Cerebellar cortex (tissue), 1 donor: ENCODE measurements around the gene SSUH2.
A peak's percentile ranks its signal among the peaks of the same experiment; 100 is the strongest.

ENCODE experiments used
- DNase-seq: peaks from one replicate; pipeline ENCODE4 v3.0.0-alpha.2; 2015; ENCODE audit warnings: low spot score

SSUH2 gene

DNA sequence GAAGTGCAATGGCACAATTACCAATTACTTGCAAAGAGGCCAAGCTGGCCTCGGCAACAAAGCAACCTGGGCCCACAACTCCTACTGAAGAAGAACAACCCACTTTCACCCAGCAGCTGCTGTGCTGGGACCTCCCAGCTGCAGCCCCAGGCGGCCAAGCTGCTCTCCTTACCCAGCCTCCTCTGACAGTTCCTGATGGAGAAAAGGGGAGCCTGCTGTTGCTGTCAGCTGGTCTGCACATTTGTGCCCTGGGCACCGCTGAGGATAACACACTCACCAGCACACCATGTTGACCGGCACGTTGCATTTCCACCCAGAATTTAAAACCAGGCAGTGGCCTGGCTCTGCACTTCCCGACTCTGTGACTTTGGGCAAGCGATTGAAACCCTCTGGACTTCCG, 33.6 kb downstream of the SSUH2 start:
- no peak for DNase-seq

DNA sequence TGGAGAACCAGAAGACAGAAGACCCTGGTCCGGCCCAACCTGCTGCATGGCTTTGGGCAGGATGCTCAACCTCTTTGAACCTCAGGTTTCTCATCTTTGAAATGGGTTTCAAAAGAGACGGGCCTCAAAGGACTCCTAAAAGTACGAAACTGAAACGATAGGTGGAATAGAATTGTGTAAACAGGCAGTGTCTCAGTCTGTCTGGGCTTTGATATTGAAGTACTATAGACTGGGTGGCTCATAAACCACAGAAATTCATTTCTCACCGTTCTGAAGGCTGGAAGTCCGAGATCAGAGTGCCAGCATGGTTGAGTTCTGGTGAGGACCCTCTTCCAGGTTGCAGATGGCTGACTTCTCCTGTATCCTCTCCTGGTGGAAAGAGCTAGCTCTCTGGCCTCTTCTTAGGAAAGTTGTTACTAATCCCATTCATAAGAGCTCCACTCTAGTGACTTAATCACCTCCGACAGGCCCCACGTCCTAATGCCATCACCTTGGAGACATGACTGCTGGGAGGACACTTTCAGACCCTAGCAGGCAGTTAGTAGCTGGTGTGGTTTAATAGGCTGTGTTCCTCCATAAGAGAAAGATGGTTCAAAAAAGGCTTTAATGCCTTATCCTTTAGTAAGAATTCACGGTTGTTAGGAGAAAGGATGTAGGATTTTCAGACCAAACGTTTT, 35.7 kb downstream of the SSUH2 start:
- no peak for DNase-seq

DNA sequence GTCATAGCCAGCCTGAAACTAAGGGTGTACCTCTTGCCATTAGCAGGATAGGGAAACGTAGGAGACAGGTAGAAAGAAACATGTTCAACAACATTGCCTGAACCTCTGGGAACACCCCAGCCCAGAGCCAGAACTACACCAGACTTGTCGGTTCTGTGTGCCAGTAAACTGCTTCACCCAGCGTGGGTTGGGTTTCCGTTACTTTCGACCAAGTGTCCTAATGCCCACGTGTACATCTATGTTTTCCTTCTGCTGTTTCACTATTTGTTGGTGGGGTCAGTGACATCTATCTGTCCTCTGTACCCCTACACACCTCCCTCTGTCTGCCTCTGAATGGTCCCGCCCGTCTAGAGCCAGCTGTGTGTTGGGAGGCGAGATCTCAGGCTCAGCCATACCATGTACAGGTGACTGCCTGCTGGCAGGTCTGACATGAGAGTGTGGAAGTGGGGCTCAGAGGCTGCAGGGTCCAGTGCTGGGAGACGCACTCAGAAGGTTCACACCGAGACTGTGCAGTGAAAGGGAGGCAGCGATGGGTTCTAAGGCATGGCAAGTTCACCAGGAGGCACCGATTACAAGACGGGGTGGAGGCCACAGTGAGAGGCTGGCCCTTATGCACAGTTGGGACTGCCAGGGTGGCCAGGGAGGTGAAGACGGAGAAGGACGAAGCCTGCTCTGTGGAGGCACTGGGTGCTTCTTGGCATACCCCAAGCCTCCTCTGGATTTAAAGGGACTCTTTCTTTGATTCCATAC, 36.4 kb downstream of the SSUH2 start:
- no peak for DNase-seq

DNA sequence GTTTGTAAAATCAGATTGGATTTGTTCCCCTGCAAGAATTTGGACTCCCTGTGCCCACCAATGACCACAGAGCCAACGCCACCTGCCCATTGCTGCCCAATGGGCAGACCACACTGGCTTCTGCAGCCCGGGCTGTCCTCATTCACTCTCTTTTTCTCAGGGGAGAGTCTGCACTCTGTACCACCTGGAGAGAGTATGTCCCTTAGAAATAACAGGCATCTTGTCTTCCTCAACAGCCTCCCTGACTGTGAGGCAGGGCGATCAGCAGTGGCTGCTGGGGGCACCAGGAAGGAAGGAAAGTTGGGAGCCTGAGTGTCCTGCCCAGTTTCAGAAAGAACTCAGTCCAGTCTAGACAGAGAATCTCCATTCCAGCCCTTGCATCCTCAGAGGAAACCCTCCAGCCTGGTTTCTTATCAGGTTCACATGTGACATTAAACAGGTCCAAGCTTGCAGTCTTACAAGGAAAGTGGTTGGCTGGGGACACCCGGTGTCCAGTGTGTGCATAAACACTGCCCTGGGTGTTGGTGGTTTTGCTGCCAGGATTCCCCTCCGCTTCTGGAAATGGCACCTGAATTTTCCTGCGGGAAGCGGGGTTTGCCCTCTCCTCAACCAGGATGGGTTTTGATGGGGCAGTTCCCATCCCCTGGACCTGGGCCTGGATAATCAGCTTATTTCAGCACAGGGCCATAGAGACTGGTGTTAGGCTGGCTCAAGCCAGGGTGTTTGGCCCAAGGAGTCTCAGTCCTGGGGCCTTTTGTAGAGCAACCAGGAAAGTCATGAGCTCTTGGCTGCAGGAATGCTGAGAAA, 37.2 kb downstream of the SSUH2 start:
- DNase-seq = peak; percentile 11

DNA sequence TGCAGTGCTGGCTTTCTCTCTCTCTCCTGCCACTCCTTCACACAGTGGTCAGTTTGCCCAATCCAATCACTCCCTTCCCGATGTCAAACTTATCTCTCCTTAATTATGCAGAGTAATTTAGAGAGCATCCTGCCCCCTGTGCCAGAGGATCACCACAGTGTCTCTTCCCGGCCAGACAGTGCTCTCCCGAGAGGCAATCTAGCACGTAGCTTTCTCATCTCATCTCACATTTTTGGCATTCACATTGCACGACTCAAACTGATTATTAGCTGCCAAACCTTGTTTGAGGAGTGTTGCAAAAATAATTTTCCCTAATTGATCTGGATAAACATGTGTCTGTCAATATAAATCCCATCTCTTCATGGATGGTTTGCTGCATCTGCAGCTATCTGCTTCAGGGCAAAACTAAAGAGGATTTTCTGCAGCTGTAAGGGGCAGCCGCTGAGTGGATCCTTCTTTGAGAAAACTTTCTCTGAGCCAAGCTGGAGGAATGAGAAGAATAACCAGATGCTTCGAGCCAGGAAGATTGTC, 37.8 kb downstream of the SSUH2 start:
- DNase-seq = no peak

DNA sequence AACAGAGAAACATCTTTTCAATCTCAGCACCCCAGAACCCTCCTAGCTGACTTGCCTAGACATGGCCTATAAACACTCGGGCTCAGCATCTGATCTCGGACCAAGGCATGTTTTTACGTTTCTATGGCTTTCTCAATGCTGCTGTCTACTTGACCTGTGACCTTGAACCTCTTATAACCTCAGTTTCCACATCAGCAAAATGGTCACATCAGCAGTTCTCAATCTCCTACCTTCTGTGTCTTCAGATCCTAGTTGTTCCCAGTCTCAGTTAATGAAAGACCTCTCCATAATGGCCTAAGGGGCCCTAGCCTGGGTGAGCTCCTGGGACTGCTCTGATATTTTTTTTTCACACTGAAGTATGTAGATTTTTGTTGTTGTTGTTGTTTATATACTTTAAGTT, 39.6 kb downstream of the SSUH2 start:
- DNase-seq = no peak

DNA sequence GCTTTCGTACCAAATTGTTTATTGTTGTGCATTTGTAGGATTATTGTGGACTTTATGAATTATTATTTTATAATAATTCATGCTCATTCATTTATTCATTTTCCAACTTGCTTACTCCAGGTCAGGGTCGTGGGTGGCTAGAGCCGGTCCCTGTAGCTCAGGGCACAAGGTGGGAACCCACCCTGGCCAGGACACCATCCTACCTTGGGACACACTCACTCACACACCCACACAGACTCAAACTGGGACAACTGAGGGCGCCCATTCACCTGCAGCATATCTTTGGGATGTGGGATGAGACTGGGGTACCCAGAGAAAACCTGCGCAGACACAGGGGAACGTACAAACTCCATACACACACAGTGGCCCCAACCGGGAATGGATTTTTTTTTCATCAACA, 40.6 kb downstream of the SSUH2 start:
- no peak for DNase-seq

DNA sequence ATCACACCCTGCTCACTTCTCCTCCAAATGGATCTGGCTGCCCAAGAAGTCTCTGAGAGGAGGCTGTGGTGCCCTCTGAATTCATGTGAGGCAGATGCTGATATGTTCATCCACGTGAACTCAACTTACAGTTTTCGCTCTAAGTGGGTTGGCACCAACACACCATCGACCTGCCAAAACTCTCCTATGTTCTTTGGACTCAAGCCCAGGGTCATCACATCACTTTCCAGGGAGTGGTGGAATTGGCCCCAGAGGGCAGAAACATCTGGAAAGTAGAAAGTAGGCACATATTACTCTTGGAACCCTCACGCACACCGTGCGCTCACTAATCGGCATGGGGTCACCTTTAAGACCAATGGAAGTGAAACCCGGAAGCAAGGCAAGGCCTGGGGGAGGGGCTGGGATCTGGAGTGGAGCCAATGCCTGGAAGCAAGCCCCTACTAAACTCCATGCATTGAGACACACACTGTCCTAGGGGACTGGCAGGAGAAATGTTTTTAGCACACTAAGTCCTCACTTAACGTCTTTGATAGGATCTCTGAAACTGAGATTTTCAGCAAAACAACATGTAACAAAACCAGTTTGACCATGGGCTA, 41.4 kb downstream of the SSUH2 start:
- no peak for DNase-seq

DNA sequence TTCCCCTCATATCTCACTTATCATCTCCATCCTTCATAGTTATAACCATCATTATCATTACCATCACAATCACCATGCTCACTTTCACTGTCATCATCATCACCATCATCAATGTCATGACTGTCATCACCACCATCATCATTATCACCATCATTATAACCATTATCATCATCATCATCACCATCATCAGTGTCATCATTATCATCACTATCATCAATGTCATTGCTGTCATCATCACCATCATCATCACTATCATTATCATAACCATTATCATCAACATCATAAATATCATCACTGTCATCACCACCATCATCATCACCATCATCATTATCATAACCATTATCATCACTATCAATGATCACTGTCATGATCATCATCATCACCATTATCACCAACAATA, 44.1 kb downstream of the SSUH2 start:
- DNase-seq = no peak

DNA sequence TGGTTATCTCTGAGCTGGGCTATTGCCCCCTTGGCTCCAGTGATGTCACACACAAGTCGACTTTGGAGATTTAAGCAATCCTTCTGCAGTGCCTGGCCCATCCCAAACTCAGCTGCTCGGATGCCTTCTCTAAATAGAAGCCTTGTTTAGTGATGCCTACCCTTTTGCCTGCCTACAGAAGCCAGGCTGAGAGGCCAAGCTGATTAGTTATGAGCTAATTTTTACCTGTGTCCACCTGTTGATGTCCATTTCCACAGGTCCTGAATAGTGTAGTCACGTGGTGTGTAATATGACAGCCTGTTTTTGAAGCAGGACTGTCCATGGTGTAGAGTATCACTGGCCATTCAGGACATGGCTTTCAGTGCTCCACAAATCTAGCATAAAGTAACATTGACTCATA, 45.5 kb downstream of the SSUH2 start:
- DNase-seq = no peak

DNA sequence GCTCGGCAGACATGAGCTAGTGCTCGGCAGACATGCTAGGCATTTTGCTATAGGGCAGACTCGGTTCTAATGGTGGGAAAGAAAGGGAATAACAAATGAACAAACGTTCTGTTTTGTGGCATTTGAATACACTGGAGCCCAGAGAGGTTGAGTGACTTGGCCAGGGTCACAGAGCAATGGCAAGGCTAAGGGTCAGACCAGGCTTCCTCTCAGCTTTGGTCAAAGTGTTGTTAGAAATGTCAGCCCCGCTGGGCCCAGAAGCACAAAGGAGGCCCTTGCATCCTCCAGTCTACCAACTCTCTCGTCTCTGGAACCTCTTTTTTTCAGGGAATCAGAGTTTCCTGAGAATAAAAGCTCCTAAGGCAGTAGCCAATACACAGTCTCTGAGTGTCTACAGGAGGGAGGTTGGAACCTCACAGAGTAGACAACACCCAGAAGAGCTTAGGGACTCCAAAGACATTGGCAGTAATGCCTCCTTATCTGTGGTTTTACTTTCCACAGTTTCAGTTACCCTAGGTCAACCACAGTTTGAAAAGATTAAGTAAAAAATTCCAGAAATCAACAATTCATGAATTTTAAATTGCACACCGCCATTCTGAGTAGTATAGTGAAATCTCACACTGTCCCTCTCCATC, 47.3 kb downstream of the SSUH2 start:
- no peak for DNase-seq

DNA sequence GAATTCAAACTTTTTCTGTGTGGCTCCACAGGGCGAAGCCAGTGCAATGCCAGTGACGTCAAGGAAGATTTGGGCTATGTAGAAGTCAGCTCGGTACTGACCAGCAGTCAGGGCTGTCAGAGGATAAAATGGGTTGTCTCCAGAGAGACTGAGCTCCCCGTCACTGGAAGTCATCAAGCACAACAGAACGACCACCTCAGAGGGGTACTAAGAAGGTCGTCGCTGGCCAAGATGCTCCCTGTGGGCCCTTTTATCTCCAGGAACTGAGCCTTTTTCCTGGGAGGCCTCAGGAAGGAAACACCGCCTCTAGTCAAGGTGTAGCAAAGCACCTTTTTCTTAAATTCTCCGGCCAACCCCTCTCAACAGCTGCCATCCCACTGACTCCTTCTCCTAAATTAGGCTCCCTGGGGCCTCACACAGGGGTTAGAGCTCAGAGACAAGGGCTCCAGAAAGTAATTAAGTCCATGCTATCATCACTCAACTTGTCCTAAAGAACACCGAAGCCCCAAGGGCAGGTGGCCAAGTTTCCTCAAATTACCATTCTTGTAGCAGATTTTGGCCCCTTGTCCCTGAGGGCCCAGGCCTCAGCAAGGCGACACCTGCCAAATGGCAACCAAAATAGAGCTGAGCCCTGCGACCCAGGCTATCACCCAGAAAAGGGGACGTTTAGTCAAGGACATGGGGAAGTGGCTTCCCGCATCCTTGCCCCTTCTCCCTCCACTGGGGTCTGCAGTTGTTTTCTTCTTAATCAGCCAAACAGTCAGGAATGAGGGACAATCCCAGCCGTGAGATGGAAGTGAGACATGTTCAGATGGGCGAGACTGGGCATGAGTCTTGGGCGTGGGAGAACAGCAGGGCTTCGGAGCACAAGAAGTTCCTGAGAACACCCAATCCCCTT, 48.0 kb downstream of the SSUH2 start:
- DNase-seq = no peak

DNA sequence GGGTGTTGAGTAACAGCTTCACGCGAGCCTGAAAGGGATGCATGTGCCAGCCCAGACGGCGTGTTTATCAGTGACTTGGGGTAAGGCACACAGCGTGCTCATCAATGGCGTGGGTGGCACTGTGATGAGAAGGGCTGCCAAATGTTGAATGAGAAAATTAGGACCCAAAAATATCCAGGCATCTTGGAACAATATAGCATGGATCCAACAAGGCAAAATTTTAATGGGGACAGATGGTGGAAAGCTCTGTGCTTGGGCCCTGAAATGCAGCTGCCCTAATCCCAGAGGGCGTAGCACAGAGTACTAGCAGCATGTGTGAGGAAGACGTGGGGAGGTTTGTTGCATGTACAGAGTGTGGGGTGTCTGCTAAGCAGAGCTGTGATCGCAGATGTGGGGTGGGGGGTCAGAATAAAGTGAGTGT, 48.9 kb downstream of the SSUH2 start:
- DNase-seq = peak; percentile 11

DNA sequence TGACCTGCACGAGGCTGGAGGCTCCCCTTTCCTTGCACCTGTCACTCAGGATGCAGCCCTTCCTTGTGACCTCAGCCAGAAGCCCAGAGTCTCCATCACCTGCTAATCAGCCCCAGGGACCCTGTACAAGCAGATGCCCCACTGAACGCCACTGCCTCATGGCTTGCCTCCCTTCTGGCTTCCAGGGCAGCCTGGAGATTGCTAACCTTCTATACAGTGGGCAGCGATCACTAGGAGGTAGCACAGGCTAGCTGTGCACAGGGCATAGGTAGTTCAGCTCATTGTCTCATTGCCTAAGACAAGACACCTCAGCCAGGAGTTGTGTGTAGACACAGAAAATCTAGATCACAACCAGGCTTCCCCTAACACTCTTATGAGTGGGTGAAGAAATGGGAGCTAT, 49.3 kb downstream of the SSUH2 start:
- no peak for DNase-seq

DNA sequence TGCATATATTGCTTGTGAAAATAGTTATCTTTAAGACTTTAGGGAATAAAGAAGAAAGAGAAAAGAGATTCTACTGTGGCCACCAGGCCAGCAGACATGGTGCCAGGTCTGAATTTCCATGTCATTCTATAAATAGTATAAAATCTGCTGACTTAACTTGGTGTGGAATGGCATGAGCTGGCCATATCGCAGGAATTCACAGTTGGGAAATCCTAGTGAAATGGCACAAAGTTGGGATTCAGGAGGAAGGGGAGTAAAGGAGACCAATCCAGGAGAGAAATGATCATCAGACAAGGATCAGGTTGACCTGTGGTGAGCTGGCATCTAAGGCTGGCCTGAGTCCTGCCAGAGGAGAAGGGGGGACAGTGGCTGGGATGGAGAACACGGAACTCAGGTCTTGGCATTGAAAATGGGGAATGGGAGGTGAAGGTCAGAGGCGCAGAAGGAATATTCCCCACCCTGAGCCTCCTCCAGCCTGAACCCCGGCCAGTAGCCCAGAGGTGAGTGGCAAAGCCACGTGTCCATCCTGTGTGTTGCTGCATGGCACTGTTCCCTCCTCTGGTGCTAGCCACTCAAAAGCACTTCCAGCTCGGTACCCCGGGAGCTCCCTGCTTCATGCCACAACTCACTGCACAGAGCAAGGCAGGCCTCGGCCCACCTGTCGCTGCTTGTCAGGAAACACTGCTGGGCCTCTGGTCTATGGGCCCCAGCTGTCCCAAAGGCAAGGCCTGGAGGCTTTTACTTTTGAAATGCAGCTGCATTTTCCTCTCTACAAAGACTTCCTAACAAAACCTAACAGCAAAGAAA, 51.4 kb downstream of the SSUH2 start:
- DNase-seq = no peak

DNA sequence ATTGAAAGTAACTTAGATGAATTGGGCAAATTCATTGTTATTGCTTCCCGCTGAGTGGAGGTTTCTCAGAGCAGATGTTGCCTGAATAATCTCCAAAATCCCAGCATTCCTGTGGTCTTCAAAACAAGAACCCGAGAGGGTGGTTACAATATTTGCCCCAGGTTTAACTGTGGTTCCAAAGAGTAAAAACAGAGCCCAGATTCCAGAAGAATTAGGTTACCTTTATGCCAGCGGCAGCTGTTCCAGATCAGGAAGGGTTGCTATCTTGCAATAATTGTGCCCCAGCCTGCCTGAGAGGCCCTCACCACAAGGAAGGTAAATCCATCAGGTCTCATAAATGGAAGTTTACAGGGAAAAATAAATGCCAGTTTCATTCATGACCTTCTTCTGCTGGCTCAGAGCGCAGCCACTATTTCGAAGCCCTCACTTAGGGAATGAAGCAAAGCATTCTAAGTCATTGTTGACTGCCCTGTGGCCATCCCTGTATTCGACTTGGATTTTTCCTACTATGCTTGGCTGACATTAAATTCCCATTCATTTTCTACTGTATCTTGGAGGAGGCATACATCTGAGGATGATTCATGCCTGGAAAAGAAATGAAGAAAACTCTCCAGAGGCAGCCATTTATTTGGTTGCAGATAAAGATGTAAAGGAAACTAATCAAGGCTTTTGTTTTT, 54.6 kb downstream of the SSUH2 start:
- DNase-seq = no peak

DNA sequence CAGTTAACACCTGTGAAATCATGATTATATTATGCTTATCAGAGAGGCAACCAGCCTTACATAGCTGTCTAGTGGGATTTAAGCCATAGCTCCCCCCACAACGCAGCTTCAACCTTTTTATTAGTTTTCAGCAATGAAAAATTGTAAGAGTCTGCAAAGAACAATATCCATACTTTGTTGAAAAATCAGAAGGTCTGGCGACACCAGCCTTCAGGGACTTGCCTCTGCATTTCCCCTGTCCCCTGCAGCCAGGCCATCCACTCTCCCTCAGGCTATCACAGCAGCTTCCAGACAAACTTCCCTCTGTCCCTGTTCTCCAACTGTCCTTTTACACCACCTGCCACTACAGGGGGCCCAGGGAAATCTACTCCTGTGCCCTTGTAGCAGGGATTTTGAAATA, 59.9 kb downstream of the SSUH2 start:
- DNase-seq = no peak

DNA sequence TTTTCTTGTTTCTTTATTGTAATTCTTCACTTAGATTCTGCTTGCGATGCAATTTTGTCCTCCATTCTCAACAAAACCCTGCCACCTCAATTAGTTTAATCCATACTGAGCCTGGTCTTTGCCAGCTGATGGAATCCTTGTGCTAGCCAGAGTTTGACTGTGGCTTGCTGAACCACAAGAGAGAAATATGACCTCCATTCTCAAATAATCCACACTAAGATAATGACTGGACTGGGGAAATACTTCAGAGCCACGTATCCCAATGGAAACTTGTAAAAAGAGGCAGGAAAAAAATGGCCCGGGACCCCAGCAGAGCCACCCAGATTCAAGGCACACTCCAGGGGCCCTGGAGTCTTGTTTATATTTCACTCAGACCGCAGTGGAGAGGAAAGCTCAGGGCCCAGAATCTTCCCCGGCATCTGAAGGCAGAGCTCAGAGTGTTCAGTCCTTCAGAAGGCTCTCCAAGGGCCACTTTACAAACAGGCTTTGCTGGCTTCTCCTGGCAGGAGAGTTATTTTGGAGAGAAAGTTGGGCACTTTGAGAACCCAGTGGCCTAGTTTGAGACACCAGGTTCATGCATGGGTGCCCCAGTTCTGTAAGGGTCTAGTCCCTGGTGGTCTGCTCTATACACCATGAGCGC, 62.7 kb downstream of the SSUH2 start:
- DNase-seq = no peak

DNA sequence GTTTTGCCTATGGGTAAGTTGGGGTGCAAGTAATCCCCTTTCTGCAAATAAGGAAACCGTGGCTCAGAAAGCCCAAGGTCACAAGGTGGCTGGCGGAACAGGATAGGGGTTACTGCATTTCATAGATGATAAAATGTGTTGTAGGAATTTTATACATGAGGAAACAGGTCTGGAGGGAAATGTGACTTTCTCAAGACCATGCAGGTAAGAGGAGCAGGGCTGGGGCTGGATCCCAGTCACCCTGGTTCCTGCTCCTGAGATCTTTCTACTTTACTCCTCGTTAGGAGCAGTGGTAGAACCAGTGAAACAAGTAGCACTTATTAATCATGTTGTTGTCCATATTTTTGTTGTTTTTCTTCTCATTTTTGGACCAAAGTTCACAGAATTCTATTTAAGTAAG, 63.2 kb downstream of the SSUH2 start:
- no peak for DNase-seq
